ENCODE results near the gene NFRKB. TPM values are rescaled to one million over a fixed set of nuclear protein-coding genes. Genes with fewer than 3 reads are reported as not detected.
"Not testable (repeated sequence)": the region's sequence is repeated elsewhere in the genome, so short reads cannot be mapped to it uniquely, and the experiment has no call there.

Gene NFRKB
- total RNA-seq, 1 experiment from 2014 or later = 22.9 TPM

DNA sequence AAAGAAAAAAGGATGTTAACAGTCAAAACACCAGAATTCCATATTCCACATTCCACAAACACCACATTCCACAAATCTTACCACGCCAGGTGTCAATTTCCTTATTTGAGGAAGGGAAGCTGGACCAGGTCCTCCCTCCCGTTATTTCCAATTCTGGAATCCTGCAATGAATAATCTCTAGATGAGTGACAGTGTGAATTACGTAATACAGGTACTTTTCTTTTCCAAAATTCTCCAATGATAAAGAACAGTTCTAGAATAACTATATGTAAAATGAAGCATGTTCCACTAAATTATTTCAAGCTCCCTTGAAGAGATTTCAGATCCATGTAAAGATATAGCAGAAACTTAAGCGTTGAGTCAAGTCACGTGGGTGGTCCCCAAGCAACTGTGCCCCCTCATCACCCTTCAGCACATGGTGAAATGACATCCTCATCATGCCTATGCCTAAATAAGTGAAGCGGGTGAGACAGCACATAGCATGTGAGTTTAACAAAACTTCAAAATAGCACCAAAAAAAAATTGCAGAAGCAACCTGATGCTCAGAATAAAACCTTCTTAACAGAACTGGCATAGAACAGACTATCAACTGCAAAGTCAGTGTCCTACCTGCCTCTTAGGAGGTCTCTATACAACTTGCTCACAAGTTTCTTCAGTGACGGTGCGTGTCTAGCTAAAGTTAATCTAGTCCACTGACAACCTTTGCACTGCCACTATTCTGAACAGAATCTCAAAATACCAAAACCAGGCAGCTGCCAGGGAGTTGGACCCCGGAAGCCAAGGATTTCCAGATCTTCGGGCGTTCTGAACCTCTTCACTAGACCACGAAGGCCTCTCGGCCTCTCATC is 876 bp downstream of the NFRKB start:
- DNase-seq (ENCODE audit: low read depth) = peak; percentile 21

GRCh38 chr11:129888451-129888850 is 6.9 kb downstream of the NFRKB start:
- DNase-seq (ENCODE audit: low read depth) = no peak

GRCh38 chr11:129885381-129885780 is 10.0 kb downstream of the NFRKB start:
- DNase-seq (ENCODE audit: low read depth) = no peak

DNA sequence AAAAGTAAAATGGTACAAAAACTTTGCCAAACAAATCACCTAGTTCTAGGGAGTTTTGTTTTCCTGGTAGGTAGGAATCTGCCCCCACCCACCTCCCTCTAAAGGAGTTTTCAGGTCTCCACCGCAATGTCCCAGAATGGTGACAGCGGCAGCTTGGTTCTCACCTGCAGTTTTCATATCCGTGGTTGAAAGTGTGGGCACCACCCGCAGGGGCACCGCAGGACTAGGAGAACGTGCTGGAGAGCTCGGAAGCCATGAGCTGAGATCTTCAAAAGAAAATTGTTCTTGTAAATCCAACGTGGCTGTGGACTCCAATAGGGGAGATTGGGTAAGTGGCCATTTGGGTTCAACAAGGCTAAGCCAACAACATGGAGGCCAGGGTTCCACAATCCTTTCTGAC is 10.8 kb downstream of the NFRKB start:
- DNase-seq (ENCODE audit: low read depth) = no peak

DNA sequence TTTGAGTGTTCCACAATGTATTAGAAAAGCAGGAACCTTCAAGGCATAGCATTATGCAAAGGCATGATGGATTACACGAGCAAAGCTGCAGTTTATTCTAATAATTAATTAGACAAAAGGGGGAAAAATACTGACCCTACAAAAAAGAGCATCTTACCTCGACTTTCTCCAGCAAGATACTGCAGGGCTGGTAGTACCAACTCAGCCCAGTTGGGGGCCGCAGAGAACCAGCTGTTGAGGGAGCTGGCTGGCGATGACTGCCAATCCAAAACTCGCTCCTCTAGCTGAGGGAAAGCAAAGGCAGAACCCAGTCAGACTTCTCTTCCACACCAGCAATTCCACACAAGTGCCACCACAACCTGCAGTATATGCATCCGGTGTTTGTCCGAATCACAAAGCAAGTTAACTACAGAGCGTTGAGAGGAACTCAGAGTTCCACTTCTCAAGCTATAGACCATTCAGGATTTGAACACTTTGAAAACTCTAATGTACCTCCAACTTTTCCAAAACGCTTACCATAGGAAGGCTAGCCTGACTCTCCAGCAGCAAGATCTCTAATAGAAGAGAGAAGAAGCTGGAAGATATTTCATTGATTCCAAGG is 13.7 kb downstream of the NFRKB start:
- DNase-seq (ENCODE audit: low read depth) = peak; percentile 34

GRCh38 chr11:129880311-129880710 is 15.1 kb downstream of the NFRKB start:
- no peak for DNase-seq (ENCODE audit: low read depth)

- DNase-seq (ENCODE audit: low read depth) = no peak
Observed at GRCh38 chr11:129871914-129872313, 23.5 kb downstream of the NFRKB start.

- DNase-seq (ENCODE audit: low read depth) = peak; percentile 10
Observed at GRCh38 chr11:129868626-129869025, 26.8 kb downstream of the NFRKB start.

GRCh38 chr11:129866311-129866710 is 29.1 kb downstream of the NFRKB start:
- no peak for DNase-seq (ENCODE audit: low read depth)

DNA sequence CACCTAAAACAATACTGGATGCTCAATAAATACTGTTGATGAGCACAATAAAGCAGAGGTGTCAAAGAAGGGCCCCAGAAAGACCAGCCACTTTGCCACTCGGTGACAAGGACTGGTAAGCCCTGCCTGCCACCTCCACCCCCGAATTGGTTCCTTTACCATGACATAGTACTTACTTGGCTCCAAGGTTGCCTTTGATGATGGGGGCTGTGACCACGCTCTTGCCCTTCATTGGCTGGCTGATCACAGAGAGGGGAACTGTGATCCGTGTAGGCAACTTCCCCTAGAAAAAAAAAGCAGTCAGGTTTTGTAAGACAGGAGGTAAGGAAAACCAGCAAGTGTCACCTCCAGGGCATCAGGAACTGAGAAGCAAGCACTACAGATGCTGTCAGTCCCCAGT is 29.7 kb downstream of the NFRKB start:
- DNase-seq (ENCODE audit: low read depth) = no peak

GRCh38 chr11:129864811-129865210 is 30.6 kb downstream of the NFRKB start:
- DNase-seq (ENCODE audit: low read depth) = no peak

DNA sequence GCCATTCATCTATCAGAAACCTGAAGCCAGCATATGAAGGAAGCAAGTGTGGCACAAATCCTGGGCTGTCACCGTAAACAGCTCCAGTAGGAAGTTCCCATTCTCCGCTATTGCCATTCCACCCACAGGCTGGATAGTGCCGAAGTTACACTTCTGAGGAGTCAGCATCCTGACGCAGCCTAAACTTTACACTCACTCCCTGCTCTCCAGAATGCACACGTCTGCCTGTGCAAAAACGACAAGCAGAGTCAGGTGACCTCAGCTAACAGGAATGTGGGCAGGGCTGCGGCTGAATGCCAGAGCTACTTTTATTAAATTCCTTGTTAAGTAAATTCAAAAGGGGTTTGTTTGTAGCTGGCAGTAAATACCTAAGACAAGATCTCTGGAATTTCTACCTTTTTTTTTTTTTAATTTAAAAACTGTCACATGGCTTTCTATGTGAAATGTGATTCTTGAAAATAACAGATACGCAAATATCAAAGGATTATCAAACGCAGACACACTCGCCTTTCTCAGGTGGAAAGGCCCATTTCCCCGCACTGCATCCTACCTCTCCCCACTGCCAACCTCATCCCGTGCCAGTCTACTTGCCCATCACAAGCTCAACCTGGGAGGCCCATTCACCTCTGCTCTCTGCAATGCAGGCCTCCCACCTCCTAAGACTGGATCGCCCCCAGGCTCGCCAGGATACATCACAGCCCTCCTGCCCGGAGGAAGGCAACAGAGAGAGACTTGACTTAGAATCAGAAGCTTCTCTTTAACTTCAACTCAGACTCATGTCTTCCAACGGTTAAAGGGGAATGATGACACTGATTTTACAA is 33.5 kb downstream of the NFRKB start:
- DNase-seq (ENCODE audit: low read depth) = peak; percentile 94

DNA sequence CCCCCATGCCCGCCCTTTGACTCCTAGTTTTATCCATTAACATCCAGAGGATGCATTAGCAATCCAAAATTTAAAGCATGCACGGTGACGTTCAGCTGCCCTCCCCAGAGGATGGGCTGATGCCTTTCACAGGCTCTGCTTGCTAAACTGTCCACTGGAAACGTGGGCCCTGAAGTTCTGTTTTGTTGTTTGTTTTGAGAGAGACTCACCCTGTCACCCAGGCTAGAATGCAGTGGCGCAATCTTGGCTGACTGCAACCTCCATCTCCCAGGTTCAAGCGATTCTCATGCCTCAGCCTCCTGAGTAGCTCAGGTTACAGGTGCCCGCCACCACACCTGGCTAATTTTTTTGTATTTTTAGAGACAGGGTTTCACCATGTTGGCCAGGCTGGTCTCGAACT is 39.3 kb downstream of the NFRKB start:
- DNase-seq (ENCODE audit: low read depth) = no peak

DNA sequence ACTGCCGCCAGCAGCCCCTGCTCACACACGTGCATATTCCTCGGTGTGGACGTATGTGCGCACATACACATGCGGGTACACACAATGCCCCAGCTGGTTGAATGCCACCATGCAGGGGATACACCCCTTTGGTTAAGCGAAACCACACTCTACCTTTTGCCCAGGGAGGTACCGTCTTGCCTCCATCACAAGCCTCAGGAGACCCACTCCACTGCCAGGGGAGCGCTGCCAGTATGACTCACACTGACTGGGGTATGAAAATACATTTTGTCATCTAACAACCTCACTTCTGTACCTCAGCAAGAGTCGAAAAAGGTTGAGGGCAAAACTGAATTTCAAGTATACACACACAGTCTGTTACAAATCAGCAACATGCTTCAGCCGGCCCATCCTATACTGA is 40.3 kb downstream of the NFRKB start:
- DNase-seq (ENCODE audit: low read depth) = no peak

DNA sequence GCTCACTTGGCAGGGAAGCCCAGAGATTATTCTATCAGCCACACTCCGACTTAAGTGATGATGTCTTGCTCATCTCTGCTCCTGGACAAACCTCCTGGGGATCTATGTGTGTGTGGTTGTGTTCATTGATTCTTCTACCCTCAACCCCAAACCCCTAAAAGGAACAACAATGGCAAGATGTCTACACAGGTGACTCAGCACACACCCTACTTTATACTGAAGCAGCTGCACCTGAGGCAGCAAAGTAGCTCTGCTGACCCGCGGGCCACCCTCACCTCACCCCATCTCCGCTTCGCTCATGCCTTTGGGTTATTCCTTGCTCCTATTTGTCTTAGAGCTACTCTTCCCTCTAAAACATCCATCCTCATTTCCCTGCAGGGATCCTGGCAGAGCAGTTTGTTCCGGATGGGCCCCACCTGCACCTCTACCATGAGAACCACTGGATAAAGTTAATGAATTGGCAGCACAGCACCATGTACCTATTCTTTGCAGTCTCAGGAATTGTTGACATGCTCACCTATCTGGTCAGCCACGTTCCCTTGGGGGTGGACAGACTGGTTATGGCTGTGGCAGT is 41.1 kb downstream of the NFRKB start:
- no peak for DNase-seq (ENCODE audit: low read depth)

DNA sequence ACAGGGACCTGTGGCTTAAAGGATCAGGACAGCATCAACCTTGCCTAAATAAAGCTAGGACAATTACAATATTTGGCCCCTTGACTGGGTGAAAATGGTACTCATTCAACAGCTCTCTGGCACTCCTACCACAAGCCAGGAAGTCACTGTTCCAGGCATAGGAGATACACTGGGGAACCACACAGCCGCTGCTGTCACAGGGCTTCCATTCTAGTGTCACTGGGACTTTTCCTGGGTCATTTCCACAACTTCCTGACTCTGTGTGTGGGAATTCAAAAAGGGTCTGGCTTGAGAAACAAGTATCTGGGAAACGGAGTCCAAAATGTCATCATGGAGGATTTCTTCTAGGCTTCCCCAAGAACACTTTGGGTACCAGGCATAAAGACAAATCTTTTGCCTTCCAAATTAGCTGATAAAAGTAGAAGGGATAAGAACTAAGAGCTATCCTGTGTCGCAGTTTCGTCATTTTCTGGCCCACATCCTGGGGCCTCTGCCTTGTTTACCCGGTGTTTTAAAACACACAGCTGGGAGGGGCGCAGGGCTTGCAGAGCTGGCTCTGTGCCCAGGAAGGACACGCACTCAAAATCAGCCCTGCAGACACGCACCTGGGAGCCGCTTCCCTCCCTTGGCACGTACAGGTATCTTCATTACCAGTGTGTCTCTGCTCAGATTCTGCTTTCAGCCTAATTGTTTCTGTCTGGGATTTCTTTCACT is 41.7 kb downstream of the NFRKB start:
- DNase-seq (ENCODE audit: low read depth) = no peak

- no peak for DNase-seq (ENCODE audit: low read depth)
Observed at GRCh38 chr11:129852125-129852740, 43.1 kb downstream of the NFRKB start.

- DNase-seq (ENCODE audit: low read depth) = no peak
Observed at GRCh38 chr11:129849447-129850130, 45.8 kb downstream of the NFRKB start.

DNA sequence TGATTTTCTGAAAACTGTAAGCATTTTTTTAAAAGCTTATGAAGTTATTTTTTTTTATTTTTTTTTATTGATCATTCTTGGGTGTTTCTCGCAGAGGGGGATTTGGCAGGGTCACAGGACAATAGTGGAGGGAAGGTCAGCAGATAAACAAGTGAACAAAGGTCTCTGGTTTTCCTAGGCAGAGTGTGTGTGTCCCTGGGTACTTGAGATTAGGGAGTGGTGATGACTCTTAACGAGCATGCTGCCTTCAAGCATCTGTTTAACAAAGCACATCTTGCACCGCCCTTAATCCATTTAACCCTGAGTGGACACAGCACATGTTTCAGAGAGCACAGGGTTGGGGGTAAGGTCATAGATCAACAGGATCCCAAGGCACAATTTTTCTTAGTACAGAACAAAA is 48.0 kb downstream of the NFRKB start:
- DNase-seq (ENCODE audit: low read depth) = not testable (repeated sequence)
